HL-60 (cell line): ENCODE data around the gene KATNB1.
"Not testable (repeated sequence)": the region's sequence is repeated elsewhere in the genome, so short reads cannot be mapped to it uniquely, and the experiment has no call there.

ENCODE experiments used
- DNase-seq, 2 experiments: peaks; one replicate each; pipeline ENCODE4 v3.0.0-alpha.2; 2010 to 2020; ENCODE audit warnings: low read depth in 1 of 2, low spot score in 1 of 2
- H3K27ac ChIP-seq: fragments of 250-450 bp; sonication (Bioruptor Pico); replicated peaks from 2 replicates; pipeline ENCODE4 v1.5.1; 2020; ENCODE audit warnings: mild to moderate bottlenecking, moderate library complexity
- H3K27me3 ChIP-seq: fragments of 250-450 bp; sonication (Bioruptor Pico); 2 replicates; pipeline ENCODE4 v1.5.1; 2021; ENCODE audit warnings: mild to moderate bottlenecking, moderate library complexity; ENCODE audit not compliant: insufficient read depth, poor library complexity, severe bottlenecking
- H3K4me3 ChIP-seq: replicated peaks from 2 replicates; pipeline ENCODE4 v1.5.1; 2011; ENCODE audit warnings: mild to moderate bottlenecking, control low read depth, low read length; ENCODE audit not compliant: insufficient read depth
- GABPA ChIP-seq: IDR thresholded peaks from 2 replicates; pipeline ENCODE4 v1.6.1; 2012; ENCODE audit warnings: low read depth
- POLR2AphosphoS5 ChIP-seq: IDR thresholded peaks from 2 replicates; pipeline ENCODE4 v1.6.1; 2012; ENCODE audit warnings: low read depth
- SPI1 ChIP-seq: IDR thresholded peaks from 2 replicates; pipeline ENCODE4 v1.6.1; 2012; ENCODE audit warnings: low read depth, mild to moderate bottlenecking, borderline replicate concordance
- TF ChIP-seq, protein P1 (sequence below): IDR thresholded peaks from 2 replicates; pipeline ENCODE4 v1.6.1; 2012; ENCODE audit warnings: low read depth; ENCODE audit not compliant: insufficient replicate concordance
- TF ChIP-seq, protein P2 (sequence below): IDR thresholded peaks from one replicate; pipeline ENCODE4 v1.5.1; 2011; ENCODE audit warnings: low read length, control low read depth, inconsistent platforms; ENCODE audit not compliant: insufficient read depth

Gene KATNB1

DNA sequence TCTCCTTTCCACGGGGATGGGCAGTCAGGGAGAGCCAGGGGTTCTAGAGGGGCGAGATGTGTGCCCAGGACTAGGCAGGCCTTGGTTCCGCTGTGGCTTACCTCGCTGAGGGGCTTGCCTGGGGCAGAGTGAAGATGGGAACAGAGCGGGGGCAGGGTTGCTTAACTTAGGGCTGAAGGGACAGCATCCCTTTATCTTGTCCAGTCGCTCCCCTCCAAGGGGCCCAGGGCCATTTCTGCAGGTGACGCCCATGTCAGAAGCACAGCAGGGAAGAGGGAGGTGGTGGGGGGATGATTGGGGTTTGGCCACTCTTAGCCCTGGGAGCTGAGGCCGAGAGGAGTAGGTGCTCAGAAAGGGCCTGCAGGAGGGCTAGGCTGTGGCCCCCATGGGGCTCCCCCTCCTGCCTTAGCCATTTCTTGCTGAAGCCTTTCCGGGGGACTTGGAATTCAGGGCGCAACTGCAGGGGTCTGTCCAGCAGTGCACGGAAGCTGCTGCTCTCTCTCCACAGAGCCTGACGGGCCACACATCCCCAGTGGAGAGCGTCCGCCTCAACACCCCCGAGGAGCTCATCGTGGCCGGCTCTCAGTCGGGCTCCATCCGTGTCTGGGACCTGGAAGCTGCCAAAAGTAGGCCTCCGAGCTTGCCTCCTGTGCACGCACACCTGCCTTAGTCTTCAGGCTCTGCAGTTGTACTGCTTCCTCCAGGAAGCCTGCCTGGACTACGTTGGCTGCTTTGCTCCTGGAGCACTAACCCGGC, 8.5 kb downstream of the KATNB1 start:
- H3K27me3 ChIP-seq = no peaks in the 10 kb centered on the region
- H3K4me3 ChIP-seq = no peak overlapping the region
- no peak for TF ChIP-seq POLR2AphosphoS5
- TF ChIP-seq, protein P1, sequence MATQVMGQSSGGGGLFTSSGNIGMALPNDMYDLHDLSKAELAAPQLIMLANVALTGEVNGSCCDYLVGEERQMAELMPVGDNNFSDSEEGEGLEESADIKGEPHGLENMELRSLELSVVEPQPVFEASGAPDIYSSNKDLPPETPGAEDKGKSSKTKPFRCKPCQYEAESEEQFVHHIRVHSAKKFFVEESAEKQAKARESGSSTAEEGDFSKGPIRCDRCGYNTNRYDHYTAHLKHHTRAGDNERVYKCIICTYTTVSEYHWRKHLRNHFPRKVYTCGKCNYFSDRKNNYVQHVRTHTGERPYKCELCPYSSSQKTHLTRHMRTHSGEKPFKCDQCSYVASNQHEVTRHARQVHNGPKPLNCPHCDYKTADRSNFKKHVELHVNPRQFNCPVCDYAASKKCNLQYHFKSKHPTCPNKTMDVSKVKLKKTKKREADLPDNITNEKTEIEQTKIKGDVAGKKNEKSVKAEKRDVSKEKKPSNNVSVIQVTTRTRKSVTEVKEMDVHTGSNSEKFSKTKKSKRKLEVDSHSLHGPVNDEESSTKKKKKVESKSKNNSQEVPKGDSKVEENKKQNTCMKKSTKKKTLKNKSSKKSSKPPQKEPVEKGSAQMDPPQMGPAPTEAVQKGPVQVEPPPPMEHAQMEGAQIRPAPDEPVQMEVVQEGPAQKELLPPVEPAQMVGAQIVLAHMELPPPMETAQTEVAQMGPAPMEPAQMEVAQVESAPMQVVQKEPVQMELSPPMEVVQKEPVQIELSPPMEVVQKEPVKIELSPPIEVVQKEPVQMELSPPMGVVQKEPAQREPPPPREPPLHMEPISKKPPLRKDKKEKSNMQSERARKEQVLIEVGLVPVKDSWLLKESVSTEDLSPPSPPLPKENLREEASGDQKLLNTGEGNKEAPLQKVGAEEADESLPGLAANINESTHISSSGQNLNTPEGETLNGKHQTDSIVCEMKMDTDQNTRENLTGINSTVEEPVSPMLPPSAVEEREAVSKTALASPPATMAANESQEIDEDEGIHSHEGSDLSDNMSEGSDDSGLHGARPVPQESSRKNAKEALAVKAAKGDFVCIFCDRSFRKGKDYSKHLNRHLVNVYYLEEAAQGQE = no peak
- no peak for TF ChIP-seq GABPA
- TF ChIP-seq, protein P2, sequence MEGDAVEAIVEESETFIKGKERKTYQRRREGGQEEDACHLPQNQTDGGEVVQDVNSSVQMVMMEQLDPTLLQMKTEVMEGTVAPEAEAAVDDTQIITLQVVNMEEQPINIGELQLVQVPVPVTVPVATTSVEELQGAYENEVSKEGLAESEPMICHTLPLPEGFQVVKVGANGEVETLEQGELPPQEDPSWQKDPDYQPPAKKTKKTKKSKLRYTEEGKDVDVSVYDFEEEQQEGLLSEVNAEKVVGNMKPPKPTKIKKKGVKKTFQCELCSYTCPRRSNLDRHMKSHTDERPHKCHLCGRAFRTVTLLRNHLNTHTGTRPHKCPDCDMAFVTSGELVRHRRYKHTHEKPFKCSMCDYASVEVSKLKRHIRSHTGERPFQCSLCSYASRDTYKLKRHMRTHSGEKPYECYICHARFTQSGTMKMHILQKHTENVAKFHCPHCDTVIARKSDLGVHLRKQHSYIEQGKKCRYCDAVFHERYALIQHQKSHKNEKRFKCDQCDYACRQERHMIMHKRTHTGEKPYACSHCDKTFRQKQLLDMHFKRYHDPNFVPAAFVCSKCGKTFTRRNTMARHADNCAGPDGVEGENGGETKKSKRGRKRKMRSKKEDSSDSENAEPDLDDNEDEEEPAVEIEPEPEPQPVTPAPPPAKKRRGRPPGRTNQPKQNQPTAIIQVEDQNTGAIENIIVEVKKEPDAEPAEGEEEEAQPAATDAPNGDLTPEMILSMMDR = no peak
- no peak for TF ChIP-seq SPI1
- no peak overlapping the region for H3K27ac ChIP-seq
- DNase-seq = no peak

DNA sequence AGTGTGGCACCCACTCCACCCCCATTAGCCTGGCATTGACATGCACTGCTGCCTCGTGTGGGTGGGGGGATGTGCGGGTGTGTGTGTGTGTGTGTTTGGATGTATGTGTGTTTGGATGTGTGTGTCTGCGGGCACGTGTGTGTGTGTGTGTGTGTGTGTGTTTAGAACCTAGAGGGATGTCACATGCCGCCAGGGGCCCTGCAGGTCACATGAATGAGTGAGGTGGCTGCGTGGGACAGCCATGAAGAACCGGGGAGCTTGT, 9.0 kb downstream of the KATNB1 start:
- DNase-seq = no peak
- Histone ChIP-seq H3K4me3 (no peak overlapping the region), H3K27ac (no peak overlapping the region), H3K27me3 (no peaks in the 10 kb centered on the region)
- no peak for TF ChIP-seq SPI1
- TF ChIP-seq, protein P2 = no peak
- TF ChIP-seq, protein P1 = no peak
- TF ChIP-seq POLR2AphosphoS5 = no peak
- TF ChIP-seq GABPA = no peak

DNA sequence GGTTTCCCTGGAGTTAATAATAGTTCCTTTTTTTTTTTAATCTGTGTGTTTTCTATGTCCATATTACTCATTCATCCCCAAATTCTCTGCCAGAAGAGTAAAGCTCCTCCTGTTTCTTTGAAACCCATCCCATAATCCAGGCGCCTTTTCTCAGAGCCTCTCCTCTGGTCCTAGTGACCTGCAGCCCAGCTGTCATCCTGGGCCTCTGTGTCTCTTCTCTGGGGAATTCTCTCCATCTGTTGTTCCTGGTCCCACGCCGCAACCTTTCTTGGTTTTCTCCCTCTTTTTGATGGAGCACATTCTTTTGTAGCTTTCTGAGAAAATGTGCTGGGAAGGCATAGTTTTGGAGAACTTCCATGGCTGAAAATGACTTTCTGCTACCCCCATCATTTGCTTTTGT, 10.2 kb downstream of the KATNB1 start:
- no peak overlapping the region for H3K4me3 ChIP-seq
- no peak for DNase-seq
- TF ChIP-seq GABPA (no peak), SPI1 (no peak), POLR2AphosphoS5 (no peak)
- TF ChIP-seq, protein P1 = no peak
- TF ChIP-seq, protein P2 = no peak
- no peak overlapping the region for H3K27ac ChIP-seq
- H3K27me3 ChIP-seq = no peaks in the 10 kb centered on the region

DNA sequence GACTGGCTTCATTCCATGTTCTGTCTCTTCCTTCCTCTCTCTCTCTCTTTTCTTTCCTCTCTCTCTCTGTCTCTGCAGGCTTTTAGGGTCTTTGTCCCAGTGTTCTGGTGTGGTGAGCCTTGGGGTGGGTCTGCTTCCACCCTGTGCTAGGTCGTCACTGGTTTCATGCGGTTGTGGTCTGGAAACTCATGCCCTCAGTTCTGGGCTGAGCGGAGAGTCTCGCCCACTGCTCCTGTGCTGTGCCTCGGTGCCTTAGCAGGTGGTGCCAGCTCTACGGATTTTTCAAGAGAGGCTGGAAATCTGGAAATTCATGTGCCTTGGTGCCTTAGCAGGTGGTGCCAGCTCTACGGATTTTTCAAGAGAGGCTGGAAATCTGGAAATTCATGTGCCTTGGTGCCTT, 10.7 kb downstream of the KATNB1 start:
- H3K27me3 ChIP-seq, H3K27ac ChIP-seq, H3K4me3 ChIP-seq, DNase-seq: not testable (repeated sequence)
